NCI-H187 (cell line): ENCODE data around the gene DUSP8.

Source experiments
- DNase-seq, 2 experiments: peaks; one replicate each; lab custom pipeline; 2025; lab: John Stamatoyannopoulos, UW

Gene DUSP8

DNA sequence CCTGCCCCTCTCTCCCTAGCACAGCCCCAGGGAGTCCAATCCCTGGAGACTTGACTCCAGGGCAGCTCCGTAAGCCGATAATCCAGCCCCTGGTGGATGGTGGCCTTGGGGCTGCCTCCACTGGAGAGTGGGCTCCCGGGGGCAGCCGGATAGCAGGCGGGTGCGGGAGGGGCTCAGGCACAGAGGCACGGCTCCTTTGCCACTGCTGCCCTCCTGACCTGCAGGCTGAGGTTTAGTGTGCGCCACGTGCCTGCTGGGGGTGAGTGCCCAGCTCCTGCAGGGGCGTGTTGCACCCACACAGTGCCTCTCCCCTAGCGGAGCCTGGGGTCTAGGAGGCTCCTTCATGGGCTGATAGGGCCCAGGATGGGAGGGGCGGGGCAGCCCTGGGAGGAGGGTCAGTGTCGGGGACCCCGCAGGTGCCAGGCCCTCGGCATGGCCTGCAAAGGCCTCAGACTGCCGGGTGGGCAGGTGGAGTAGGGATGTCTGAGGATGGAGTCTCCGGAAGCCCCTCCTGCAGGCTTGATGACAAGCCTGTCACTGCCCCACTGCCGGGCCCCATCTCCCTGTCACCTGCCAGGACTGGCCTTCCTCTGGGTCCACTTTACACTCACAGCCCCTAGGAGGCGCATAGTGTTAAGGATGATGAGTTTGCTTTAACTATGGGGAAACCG, 5.6 kb downstream of the DUSP8 start:
- no peak for DNase-seq

DNA sequence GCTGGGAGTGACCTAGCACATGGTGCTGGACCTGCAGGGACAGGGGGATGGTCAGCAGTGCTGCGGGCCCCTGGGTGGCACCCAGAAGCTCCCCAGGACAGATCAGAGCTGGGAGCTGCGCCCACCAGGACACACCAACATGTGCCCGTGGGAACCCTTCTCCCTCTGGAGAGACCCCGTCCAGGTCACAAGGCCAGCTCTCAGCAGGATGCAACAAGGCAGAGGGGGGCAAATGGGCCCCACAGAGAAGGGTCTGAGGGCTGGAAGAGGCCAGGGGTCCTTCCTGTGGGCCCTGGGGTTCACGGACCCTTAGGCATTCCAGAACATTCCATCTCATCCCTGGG, 6.2 kb downstream of the DUSP8 start:
- DNase-seq = no peak

DNA sequence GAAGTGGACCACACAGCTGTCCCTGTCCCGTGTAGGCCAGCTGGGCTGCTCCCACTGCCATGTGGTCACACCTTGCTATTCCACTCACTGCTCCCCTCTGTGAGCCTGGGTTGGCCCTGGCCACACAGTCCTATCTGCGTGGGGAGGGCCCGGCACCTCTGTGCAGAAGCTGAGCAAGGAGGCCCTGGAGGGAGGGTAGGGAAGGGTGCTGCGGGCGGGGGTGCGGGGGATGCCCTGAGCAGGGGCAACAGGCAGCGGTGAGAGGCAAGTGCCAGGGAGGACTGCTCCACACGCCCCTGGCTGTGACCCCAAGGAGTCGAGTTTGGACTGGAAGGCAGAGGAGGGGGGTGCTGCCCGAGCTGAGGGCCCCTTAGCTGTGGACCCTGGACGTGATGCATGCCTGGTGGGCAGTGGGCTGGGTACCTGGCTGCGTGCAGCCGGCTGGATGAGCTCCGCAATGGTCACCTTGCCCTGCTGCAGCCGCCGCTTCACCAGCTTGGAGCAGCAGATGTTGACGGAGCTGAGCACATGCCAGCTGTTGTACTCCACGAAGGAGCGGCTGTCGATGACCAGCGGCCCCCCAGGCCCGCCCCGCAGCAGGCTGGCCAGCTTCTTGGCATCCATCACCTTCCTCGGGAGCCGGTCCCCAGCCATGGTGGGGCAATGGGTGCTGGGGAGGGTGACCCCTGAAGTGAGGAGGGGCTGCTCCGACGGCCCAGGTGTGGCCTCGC, 6.7 kb downstream of the DUSP8 start:
- no peak for DNase-seq

DNA sequence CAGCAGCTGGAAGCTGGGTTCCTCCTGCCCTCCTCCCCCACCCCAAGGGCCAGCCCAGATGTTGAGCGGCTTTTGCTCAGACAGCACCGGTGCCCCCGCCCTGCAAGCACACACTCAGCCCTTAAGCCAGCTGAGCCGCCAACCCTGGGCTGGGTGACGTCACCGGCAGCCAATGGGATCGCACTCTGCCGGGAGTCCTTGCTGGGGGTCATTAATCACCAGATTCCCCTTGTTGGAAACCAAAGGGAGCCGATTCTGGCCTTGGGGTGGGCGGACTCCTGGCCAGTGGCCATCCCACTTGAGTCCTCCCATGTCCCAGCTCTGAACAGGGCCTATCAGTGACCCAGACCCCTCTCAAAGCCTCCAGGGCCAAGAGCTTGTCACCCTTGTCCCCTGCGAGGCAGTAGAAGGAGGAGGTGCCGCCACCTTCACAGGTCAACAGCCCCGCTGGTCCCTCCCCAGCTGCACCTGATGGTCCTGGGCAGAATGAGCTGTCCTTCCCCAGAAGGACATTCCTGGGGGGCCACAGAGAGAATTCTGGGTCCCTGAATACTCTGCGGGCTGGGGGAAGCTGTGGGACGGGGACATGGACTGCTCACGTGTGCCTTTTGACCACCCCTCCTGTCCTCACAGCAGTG, 7.4 kb downstream of the DUSP8 start:
- DNase-seq = no peak

DNA sequence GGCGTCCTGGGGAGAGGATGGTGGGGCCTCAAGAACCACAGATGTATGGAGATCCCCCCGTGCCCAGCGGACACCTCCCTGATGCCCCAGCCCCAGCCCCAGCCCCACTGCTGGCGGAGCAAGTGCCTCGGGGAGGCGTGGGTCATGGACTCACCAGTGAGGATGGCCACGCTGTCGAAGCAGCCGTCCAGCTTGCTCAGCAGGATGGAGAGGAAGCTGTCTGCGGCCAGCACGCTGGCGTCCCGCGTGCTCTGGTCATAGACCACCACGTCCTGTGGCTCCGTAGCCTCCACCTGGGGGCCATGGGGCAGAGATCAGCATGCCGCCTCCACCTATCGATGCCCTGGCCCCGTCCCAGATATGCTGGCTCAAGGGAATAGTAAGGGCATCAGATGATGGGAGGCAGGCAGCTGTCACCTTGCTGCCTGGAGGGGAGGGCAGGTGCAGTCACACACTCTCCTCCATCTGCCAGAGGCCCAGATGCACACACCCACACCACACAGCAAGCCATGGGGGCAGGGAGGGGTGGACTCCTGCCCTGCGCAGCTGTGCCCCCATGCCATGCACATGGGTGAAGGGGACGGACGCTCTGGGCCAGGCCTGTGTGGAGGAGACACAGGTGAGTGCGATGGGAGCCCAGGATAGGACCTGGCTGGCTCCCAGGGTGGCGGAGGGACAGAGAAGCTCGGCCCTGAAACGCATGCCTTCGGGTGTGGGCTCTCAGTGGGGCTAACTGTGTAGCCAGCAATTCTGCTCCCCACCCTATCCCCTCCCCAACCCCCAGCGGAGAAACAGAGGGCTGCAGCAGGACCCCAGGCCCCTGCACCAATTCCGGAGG, 8.2 kb downstream of the DUSP8 start:
- DNase-seq = no peak

DNA sequence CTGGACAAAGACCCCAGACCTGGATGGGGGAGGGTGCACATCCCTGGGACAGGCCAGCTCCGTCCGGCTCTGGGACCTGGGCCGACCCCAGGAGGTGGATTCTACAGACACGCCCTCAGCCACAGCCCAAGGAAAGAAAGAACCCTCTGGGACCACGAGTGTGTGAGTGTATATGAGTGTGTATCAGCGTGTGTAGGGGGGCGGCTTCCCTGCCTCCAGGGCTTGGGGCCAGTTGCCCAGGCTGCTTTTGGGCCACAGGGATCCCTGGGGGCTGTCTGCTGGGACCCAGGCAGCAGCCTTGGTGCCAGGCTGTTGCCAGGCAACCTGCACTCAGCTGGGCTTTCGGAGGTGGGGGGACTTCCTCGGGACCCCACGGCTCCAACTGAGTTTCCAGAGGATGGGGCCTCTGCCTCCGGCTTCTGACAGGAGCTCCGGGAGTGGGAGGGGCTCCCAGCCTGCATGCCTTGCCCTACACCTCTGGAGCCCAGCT, 8.9 kb downstream of the DUSP8 start:
- no peak for DNase-seq

DNA sequence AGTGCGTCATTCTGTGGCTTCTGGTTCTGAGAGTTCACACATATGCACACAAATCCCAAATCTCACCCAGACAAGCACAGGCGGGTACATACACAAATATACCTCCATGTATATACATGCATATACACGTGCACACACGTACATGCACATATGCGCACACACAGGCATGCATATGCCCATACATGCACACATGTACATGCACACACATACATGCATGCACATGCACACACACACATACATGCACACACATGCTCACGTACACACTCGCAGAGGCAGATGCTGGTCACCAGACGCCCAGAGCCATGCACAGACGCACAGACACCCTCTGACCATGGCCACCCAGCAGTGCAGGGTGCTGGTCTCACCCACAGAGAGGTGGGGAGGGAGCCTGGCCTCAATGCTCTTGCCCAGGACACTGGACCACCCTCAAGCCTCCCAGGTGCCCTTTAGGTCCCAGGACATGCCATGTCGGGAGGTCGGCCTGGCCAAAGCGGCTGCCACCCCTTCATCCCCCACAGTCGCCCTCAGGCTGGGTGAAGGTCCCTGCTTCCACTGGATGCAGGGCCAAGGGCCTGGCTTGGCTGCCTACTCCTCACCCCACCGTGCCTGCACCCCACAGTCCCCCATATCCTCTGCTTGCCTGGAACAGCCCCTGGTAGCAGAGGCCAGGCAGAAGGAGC, 9.5 kb downstream of the DUSP8 start:
- no peak for DNase-seq

DNA sequence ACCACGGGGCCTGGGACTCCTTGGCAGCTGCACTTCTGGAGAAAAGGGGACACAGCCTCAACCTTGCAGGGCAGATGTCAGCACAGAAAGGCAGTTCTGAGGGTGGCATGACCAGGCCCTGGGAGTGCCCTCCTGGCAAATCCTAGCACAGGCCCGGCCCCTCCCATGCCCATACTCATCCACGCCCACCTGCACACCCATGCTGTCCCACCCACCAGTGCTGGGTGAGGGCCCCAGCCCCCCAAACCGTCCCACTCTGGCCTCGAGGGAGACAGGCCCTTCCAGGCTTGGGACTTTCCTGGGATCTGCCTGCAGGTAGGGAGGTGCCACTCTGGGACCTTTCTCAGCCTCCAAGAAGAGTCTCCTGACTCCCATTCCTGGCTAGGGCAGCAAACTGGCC, 10.1 kb downstream of the DUSP8 start:
- DNase-seq = no peak

DNA sequence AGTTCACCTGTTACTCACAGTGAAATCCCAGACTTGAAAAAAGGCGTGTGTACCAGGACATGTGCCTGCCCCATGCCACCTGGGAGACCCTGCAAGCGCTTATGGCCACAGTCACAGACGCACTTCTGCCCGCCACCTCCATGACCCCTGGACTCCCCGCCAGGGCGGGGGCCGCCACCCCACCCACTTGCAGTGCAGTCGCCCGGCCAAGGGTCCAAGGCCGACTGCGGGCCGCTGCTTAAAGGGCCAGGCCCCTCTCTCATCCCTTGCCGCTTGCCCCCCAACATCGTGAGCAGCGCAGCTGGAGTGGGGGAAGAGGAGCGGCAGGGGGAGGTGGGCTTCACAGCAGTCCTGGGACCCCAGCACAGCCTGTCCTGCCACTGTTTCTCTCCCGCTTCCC, 10.8 kb downstream of the DUSP8 start:
- DNase-seq = no peak

DNA sequence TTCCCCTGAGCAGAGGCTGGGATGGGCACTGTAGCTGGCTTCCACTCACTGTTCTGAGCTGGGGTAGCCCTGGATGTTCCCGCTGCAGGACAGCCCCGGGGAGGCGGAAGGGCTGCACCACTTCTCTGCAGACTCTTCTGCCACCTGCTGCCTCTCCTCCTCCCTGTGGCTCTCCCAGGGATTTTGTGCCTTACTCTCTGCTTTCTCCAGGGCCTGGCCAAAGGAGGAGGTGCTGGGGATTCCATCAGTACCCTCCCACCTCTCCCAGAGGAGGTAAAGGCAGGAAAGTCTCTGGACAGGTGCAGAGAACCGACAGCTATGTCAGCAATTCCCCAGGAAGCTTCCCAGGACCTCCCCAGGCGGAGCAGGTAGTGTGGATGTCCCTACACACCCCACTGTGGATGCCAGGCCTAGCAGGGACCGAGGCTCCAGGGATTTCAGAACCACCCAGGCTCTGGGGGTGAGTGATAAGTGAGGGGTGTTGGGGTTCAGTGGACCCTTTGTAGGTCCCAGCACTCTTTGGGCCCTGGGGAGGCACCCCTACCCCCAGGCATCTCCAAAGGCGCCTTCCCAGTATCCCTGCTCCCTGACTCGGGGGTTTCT, 11.3 kb downstream of the DUSP8 start:
- no peak for DNase-seq

DNA sequence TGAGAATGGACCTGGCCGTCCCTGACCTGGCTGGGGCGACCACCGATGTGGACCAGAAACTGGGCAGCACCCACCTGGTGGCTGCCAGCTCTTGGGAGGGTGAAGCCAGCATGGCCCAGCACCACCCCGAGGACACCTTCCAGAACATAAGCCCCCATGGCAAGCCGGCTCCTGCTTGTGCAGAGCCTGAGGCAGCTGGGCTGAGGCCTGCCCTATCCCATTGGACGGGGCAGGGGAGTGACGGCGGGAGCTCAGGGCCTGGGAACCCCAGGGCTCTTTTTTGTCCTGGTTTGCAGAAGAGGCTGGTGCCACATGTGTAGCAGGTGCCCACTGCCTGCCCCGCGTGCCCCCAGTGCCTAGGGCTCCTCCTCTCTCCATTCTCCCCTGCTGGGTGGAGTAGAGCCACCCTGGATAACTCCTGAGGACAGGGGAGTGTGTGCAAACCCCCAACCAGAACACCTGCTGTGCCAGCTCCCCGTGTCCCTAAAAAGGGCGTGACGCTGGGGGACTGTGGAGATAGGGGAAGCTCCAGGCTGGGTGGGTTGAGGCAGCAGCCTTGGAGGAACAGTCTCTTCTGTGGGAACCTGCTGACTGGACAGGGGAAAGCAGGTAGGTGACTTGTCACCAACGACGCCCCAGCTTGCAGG, 11.9 kb downstream of the DUSP8 start:
- no peak for DNase-seq

DNA sequence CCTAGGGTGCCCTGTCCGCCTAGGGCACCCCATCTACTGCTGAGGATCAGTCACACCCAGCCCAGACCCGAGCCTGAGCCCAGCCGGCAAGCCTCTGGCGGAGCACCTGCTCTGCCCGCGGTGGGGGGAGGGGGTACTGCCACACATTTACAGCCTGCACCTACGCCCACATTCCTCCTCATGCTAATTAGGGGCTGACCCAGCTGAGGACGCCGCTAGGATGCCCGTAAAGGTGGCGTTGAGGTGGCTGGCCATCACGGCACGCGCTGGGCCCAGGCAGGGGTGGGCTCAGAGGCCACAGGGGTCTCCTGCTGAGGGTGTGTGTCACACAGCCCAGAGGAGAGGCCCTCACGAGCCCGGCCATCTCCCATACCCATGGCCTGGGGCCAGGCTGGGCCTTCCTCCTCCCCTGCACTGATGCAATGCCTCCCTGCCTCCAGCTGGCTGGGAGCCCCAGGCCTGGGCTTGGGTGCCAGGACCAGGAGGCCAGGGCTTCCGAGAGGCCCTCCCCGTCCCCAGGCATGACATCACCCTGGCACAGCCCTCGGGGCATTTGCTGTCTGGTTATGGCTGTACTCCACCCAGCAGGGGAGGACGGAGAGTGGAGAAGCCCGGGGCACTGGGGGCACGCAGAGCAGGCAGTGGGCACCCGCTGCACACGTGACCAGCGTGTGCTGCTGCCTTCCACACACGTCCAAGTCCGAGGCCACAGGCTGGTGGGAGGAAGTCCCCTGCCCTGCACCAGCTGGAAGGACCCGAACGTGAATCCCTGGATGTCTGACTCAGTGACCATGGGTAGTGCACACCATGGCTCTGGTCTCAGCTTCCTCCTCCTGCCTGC, 12.7 kb downstream of the DUSP8 start:
- DNase-seq = no peak

DNA sequence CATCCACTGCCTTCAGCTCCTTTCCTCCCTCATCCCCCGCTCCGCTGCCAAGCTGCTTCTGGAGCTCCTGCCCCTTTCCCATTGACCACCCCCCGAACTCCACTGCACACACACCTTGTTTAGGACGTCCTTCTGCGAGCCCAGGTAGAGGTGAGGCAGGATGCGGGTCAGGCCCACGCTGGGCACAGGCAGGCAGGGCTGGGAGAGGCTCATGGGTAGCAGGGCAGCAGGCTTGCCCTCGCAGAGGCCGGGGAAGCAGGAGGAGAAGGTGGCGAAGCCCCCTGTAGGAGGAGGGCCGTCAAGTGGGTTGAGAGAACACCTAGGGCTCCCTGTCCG, 13.3 kb downstream of the DUSP8 start:
- DNase-seq = no peak

DNA sequence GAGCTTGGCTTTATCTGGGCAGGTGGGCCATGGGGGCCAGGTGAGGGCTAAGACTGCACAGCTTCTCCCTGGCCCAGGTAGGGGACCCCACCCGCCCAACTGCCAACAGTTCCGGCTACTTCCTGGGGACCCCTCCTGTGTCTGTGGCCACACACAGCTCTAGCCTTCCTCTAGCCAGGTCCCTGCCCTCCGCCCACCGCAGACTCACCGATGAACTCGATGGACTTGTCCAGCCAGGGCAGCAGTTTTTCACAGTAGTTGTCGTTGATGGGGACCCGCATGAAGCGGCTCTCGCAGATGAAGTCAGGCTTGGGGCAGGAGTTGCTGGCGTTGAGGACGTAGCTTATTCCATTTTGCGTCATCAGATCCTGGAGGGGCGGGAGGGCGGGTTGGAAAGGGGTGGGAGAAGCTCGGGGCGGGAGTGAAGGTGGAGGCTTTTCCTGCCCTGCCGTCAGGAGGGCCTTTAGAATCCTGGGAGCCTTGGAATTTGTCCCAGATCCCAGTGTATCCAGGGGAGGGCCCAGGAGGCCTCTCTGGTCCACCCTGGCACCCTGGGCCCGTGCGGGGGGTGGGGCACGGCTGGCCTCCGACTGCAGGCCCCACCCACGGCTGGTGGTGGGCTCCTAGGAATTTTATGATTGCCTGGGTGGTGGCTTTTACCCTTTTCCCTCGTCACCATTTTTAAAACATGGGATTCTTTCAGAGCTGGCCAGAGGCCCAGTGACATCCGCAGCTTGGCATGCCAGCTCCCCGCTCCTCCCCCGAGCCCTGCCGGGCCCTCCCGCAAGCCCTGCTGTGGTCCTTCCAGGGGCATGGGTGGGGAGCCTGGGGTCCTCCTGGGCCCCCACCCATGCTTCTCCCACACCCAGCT, 13.9 kb downstream of the DUSP8 start:
- no peak for DNase-seq

DNA sequence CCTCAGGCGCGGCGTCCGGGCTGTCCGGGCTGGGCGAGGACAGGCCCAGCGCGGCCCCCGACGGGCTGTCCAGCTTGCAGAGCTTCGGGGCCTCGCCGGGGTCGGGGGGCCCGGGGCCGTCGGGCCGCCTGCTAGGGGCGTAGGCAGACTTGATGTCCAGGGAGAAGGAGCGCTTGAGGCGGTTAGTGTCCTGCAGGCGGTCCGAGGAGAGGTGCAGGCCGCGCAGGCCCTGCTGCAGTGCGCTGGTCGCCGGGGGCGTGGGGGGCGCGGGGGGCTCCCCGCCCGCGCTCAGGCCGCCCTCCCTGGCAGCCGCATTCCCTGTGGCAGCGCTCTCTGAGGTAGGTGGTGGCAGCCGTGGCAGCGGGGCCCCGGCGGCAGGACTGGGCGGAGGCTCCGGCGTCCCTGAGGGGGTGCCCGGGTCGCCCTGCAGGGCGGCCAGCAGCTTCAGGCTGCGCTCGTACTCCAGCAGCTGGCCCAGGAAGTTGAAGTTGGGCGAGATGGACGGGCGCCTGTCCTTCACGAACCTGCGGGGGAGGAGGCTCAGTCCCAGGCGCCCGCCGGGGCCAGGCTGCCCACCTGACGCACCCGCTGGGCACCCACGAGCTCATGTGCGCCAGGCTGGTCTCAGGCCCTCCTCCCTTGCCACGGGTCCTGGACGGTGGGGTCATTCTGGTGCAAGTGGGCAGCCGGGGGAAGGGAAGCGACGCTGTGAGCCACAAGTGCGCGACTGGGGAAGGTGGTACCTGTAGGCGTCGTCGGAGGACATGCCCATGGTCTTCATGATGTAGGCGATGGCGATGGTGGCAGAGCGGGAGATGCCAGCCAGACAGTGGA, 14.8 kb downstream of the DUSP8 start:
- no peak for DNase-seq

DNA sequence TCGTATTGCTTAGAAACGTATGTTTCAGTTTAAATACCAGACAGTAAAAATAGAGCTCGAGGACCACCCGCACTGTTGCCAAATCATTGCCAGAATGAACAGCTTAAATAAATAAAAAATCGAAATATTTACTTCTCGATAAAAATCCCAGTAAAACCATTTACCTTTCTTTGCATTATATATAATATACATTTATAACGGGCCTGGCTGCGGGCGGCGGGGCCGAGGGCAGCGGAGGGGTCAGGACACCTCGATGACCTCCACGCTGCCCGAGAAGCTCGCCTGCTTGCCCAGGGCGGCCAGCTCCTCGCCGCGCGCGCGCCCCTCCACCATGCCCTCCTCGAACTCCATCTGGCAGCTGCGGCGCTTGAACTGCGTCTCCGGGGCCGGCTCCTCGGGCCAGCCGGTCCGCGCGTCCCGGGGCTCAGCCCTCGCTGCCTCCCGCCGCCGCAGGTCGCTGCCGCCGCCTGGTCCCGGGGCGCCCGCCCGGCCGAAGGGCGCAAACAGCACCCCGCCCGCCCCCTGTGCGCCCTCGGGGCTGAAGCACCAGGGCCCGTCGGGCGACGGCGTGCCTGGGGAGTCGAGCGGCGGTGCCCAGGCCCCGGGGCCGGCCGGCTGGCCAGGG, 15.7 kb downstream of the DUSP8 start:
- DNase-seq = no peak

DNA sequence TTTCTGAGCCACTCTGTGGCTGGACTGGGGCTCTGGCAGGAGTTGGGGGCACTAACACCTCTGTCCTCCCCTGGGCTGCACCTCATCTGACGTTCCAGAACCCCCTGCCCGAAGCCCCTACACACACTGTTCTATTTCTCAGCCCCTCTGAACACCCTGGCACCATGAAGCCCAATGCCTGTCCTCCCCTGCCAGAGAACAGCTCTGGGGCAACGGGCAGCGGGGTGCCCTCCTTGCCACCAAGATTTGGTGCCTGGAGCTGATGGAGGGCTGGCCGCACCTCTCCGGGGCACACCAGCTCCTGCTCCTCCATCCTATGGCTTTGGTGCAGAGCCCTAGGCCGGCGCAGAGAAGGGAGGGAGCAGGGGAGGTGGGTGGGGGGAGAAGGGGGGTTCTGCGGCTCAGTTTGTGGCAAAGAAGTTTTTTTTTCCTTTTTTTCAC, 16.3 kb downstream of the DUSP8 start:
- DNase-seq = no peak
